H54 (cell line): Measurements from ENCODE around the gene ADGRD1.

Experiments used
- DNase-seq: peaks from one replicate; pipeline ENCODE4 v3.0.0; 2011; ENCODE audit warnings: low spot score, mixed read lengths; ENCODE audit not compliant: insufficient read length
- FAIRE-seq: peaks from 3 replicates; lab custom pipeline; 2011; peaks lifted over from hg19 to GRCh38; lab: Jason Lieb, UNC
- POLR2A ChIP-seq: IDR thresholded peaks from 2 replicates; pipeline ENCODE4 v1.6.1; 2011; ENCODE audit warnings: low read depth, mild to moderate bottlenecking, low read length

Gene ADGRD1

GRCh38 chr12:131136539-131136872, 182.8 kb downstream of the ADGRD1 start:
- TF ChIP-seq POLR2A, result no peak
- no peak for FAIRE-seq
- DNase-seq, result no peak

DNA sequence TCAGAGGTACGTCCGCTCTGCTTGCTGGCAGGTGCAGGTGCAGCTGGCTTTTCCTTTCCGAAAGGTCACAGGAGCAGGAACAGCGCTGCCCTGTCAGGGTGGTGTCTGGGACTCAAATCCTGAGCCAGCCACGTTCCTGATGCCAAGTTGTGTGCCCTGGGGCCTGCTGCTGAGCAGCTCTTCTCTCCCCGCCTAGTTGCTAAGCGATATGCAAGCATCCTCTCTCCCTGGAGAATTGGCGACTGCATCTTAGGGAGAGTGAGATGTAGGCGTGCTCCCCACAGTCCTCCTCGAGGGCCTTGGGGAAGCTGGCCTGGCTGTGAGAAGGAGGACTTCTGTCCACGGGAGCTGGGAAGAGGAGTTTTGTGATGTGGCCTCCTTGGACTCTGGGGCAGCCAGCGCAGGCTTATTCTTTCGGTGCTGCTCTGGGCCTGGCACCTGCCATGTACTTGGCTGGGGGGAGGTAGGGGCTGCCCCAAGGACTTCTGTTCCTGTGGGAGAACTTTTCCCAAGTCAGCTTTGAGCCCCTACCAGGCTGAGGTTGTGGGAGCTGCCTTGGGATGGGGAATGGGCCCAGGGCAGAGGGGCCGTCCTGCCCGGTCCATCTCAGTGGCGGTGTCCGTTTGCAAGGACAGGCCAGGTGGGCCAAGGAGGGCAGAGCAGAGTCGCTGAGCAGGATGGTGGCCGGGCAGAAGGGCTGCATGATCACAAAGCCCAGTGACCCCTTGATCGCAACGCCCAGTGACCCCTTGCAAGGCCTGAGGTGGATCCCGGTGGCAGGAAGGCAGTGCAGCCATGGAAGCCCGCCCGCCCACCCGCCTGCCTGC, 183.5 kb downstream of the ADGRD1 start:
- TF ChIP-seq POLR2A, result no peak
- no peak for FAIRE-seq
- no peak for DNase-seq

DNA sequence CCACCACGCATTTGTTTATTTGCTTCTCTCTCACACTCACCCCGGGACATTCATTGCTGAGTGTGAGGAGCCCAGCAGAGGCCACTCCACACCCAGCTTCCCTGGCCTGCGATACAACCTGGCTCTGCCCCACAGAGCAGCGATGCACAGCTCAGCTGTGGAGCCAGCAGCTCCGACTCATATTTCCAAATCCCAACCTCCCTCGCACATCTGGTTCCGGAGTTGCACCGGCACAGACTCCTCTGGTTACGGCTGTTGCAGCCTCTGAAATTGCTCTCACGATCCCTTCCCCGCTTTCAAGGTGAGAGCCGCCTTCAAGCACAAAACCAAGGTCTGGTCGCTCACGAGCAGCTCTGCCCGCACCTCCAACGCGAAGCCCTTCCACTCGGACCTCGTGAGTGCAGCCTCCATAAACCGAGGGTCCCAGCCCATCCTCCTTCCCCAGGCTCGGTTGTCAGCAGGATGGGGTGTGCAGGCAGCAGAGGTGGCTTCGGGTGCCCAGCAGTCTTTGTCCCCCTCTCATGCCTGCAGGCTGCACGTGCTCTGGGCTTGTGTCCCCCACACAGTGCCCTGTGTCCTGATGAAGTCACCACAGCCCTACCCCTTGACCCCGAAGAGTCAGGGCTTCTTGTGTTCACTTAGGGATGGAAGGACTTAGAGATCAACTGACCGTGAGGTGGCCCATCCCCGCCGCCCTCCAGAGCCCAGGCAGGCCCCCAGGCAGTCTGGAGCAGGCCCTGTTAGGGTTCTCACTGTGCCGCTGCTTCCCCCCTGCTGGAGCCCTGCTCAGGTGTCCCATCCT, 184.3 kb downstream of the ADGRD1 start:
- no peak for TF ChIP-seq POLR2A
- DNase-seq (no peak), FAIRE-seq (no peak)

GRCh38 chr12:131138638-131139362, 185.1 kb downstream of the ADGRD1 start:
- no peak for FAIRE-seq
- no peak for TF ChIP-seq POLR2A
- no peak for DNase-seq

GRCh38 chr12:131139363-131140068, 185.8 kb downstream of the ADGRD1 start:
- TF ChIP-seq POLR2A, result no peak
- no peak for DNase-seq
- no peak for FAIRE-seq

DNA sequence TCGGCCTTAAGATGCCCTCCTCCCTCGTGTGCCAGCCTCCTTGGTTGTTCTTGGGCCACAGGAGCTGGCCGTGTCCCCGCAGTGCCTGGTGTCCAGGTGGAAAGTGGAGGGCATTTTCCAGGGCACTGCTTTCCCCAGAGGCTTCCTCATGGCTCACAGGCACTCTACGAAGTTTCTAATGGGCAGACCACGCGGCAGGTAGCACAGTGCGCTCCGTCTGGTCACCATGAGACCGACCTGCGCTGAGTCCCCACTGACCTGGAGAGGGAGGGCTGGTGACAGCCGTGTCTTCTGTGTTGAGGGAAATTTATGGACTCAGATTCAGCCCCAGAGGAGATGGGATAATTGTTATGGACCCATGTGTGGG, 186.3 kb downstream of the ADGRD1 start:
- no peak for TF ChIP-seq POLR2A
- no peak for FAIRE-seq
- DNase-seq, result no peak

GRCh38 chr12:131140697-131141096, 187.0 kb downstream of the ADGRD1 start:
- FAIRE-seq (no peak), DNase-seq (no peak)
- TF ChIP-seq POLR2A, result no peak

DNA sequence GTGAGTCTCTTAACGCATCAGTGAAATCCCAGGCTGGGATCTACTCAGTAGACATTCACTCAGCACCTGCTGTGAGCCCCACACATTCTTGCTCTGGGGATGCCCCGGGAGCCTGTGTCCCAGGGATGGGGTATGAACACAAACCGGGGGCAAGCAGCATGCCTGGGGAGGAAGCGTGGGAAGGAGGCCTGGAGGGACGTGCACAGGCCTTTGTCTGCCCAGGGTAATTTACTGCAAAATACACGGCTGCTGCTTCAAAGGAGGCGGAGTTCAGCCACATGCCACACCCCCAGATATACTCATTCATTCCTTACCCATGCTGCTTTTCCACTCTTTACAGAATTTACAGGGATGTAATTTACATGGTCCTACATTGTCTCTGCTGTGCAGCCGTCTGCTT, 187.8 kb downstream of the ADGRD1 start:
- no peak for FAIRE-seq
- no peak for TF ChIP-seq POLR2A
- no peak for DNase-seq

DNA sequence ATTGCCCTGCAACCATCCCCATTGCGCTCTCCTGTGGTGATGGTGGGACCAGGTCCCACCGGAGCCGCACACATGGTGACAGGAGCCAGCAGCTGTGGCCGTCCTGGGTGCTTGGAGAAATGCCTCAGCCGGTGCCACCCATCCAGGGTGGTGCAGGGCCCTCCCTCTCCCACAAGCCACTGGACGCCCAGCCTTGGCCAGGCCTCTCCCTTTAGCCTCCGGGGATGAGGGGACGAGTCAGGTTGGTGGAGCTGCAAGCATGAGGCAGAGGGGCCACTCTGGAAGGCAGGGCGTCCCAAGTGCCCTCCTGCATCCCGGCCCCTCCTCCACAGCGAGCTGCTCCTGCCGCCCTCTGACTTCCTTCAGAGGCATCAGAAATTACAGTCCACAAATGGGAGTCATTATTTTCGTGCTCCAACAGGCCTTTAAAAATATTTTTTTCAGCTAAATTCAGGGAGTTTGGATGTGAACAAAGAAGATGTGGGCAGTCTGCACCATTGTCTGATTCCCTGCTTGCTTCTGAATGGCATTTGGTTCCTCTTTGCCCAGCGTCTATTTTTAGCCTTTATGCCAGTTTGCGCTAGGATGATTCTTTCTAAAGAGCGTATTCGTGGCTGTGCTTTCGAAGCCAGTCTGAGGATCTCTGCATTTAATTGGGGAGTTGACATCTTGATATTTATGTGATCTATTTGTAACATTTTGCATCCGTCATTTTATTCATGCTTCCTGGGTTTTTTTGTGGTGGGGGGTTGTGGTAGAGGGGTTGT, 189.4 kb downstream of the ADGRD1 start:
- FAIRE-seq, result no peak
- no peak for DNase-seq
- no peak for TF ChIP-seq POLR2A

DNA sequence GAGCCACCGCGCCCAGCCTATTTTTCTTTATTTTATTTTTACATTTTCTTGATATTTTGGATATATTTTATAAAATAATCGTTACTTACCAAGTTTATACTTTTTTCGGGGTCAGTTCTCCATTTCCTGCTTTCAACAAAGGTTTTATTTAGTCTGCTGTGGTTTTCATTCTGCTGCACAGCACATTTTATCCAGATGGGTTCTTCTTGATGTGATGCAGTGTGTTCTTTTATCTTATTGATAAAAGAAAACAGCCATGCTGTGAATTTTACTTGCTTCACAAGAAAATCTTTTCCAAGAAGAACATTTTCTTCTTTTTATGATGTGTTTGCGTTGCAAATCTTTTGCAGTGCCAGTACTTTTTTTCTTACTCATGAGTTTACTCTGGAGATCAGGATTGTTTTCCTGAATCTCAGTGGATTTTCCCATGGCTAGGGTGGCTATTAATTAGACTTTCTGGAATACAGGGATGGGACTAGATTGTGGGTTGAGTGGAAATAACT, 192.5 kb downstream of the ADGRD1 start:
- TF ChIP-seq POLR2A, result no peak
- FAIRE-seq, result no peak

DNA sequence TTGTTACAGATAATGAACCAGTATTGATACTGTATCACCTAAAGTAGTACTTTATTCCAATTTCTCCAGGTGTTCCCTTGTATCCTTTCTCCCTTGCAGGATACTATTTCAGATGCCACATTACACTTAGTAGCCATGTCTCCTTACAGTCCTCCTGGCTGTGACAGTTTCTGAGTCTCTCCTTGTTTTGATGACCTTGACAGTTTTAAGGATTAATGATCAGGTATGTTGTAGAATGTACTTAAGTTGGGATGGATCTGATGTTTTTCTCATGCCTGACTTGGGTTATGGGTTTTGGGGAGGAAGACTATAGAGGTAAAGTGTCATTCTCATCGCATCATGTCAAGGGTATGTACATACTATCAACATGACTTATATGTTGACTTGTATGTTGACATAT, 193.6 kb downstream of the ADGRD1 start:
- TF ChIP-seq POLR2A, result no peak
- DNase-seq (no peak), FAIRE-seq (no peak)

More for the DNA sequence above, 192.5 kb downstream of the ADGRD1 start:
- DNase-seq, result no peak

DNA sequence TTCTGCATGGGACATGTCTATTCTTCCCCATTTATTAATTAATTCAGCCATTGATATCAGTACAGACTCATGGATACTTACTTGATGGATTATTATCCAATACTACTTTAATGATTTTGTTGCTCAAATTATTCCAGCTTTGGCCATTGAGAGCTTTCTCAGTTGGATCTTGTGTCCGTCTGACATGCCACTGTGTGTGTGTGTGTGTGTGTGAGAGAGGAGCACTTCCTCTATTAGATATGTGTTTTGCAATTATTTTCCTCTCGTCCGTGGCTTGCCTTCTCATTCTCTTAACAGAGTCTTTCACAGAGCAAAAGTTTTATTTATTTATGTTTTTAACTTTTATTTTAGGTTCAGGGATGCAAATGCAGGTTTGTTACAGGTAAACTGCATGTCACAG, 194.2 kb downstream of the ADGRD1 start:
- TF ChIP-seq POLR2A, result no peak
- no peak for DNase-seq
- no peak for FAIRE-seq
